ENCODE results near the gene TRIM60. TPM values are rescaled to one million over a fixed set of nuclear protein-coding genes. Genes with fewer than 3 reads are reported as not detected.

Gene TRIM60
- total RNA-seq, 3 donors from 2014 or later = not detected

GRCh38 chr4:165005352-165005925 is 26.4 kb upstream of the TRIM60 start:
- H3K9me3 ChIP-seq = no peaks in the 10 kb centered on the region
- H3K4me3 ChIP-seq = no peak overlapping the region
- DNase-seq = no peak
- no peaks in the 10 kb centered on the region for H3K36me3 ChIP-seq (ENCODE audit: low read depth)
- no peak for ATAC-seq
- TF ChIP-seq CTCF (IDR thresholded peaks at IDR 0.05) = no peak
- intact Hi-C loops (cut with DNase I, micrococcal nuclease) = no loop called here
- H3K4me1 ChIP-seq (ENCODE audit: low read depth) = no peaks in the 10 kb centered on the region

- H3K4me3 ChIP-seq = no peak overlapping the region
- ATAC-seq = no peak
- H3K36me3 ChIP-seq (ENCODE audit: low read depth) = no peaks in the 10 kb centered on the region
- no peaks in the 10 kb centered on the region for H3K9me3 ChIP-seq
- H3K4me1 ChIP-seq (ENCODE audit: low read depth) = no peaks in the 10 kb centered on the region
- TF ChIP-seq CTCF (IDR thresholded peaks at IDR 0.05) = no peak
- no peak for DNase-seq
- intact Hi-C loops (cut with DNase I, micrococcal nuclease) = no loop called here
Measured at GRCh38 chr4:165006456-165006855, 25.3 kb upstream of the TRIM60 start.

DNA sequence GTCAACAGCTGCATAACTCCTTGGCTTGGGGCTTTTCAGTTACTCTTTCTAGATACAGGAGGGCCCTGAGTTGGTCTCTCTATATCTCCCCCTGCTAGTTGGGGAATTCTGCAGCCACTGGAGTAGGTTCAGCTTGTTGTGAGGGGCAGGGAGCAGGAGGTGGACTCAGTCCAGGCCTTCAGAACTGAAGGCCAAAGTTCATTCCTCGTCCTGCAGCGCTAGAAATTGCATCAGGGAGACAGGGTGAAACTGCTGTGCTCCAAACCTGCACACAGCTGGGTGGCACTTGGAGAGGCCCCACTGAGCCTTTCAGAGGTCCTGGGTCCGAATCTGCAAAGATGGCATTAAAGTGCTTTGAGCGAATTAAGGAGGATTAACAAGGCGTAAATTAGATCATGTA is 24.9 kb upstream of the TRIM60 start:
- intact Hi-C loops (cut with DNase I, micrococcal nuclease) = no loop called here
- H3K36me3 ChIP-seq (ENCODE audit: low read depth) = no peaks in the 10 kb centered on the region
- no peak for ATAC-seq
- no peaks in the 10 kb centered on the region for H3K4me1 ChIP-seq (ENCODE audit: low read depth)
- no peak for DNase-seq
- no peaks in the 10 kb centered on the region for H3K9me3 ChIP-seq
- TF ChIP-seq CTCF (IDR thresholded peaks at IDR 0.05) = no peak
- H3K4me3 ChIP-seq = no peak overlapping the region

DNA sequence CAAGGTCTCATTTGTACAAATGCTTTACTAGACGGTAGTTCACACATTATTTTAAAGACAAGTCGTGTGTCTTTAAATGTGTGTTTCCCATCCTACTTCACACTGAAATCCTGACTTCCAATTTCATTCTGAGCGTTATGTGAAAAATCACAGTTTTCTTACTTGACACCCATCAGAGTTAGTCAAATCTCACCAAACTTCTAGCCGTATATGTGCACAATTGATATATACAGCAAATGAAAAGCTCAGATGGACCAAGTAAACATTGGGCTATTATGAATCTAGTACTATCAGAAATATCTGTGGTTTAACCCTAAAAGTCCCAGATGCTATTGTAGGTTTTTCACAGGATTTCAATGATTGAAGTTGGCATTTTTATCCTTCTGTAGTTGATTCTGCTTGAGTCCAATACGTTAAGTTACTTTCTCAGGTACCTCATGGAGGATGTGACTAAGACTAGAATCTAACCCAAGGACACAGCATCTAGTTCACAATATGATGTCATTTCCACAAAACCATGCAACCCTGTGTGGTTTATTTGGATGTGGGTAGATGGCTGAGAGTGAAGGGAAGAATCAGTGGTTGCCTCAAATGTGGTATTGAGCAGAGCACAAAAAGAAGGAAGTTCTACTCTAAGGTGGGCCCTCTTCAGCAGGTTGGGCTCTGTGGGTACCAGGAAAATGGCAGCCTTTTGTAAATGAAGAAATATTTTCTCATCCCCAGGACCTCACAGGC is 22.1 kb upstream of the TRIM60 start:
- DNase-seq (no peak), ATAC-seq (no peak)
- Histone ChIP-seq H3K4me1 (ENCODE audit: low read depth) (no peaks in the 10 kb centered on the region), H3K36me3 (ENCODE audit: low read depth) (no peaks in the 10 kb centered on the region), H3K9me3 (no peaks in the 10 kb centered on the region), H3K4me3 (no peak overlapping the region)
- intact Hi-C loops (cut with DNase I, micrococcal nuclease) = no loop called here
- no peak for TF ChIP-seq CTCF (IDR thresholded peaks at IDR 0.05)

- TF ChIP-seq CTCF (IDR thresholded peaks at IDR 0.05) = no peak
- no peaks in the 10 kb centered on the region for H3K9me3 ChIP-seq
- no peak overlapping the region for H3K4me3 ChIP-seq
- H3K36me3 ChIP-seq (ENCODE audit: low read depth) = no peaks in the 10 kb centered on the region
- ATAC-seq (no peak), DNase-seq (no peak)
- intact Hi-C loops (cut with DNase I, micrococcal nuclease) = no loop called here
- no peaks in the 10 kb centered on the region for H3K4me1 ChIP-seq (ENCODE audit: low read depth)
Measured at GRCh38 chr4:165010487-165010886, 21.3 kb upstream of the TRIM60 start.
